ENCODE measurements around the gene ACBD4.

Gene ACBD4

DNA sequence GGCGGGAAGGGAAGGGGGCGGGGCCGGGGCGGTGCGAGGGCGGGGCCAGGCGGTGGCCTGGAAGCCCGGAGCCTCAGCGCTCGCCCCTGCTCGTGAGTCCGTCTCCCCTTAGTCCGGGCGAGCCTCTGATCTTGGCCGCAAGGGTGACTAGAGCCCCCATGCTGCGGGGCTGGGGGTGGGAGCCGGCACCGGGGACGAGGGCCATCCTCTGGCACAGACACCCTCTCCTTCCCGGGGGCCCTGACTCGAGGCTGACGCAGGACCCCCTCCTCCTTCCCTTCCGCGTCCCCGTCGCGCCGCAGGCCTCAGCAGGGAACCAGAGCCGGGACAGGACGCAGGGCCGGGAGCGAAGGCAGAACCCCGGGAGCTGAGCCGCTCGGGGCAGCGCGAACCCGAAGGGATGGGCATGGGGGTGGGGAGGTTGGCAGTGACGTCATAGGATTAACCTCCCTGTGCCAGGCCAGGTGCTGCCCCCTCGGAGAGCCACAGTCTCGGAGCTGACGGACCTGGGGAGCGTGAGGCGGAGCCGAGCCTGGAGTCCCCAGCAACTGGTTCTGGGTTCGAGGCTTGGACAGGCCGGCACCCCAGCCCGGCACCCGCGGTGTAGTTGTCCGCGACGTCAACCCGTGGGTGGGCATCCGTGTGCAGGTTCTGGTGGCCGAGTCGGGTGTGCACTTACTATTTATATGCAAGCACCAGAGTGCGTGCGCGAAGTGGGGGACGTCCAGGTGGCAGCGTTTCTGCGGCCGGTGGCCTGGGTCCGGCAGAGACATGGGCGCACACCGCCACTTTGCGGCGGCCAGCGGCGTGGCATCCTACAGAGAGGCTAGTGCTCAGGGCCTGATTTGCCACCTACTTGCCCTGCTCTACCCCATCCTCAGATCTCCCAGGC lies 2.7 kb upstream of the ACBD4 start:
- in situ Hi-C loops (cut with MboI; ENCODE audit: low sequenced_read_pairs): no loop called here

GRCh38 chr17:45135978-45136791 lies 698 bp downstream of the ACBD4 start:
- in situ Hi-C loops (cut with MboI; ENCODE audit: low sequenced_read_pairs): no loop called here

- in situ Hi-C loops (cut with MboI; ENCODE audit: low sequenced_read_pairs): no loop called here
Observed at GRCh38 chr17:45136846-45137560, 1.5 kb downstream of the ACBD4 start.

DNA sequence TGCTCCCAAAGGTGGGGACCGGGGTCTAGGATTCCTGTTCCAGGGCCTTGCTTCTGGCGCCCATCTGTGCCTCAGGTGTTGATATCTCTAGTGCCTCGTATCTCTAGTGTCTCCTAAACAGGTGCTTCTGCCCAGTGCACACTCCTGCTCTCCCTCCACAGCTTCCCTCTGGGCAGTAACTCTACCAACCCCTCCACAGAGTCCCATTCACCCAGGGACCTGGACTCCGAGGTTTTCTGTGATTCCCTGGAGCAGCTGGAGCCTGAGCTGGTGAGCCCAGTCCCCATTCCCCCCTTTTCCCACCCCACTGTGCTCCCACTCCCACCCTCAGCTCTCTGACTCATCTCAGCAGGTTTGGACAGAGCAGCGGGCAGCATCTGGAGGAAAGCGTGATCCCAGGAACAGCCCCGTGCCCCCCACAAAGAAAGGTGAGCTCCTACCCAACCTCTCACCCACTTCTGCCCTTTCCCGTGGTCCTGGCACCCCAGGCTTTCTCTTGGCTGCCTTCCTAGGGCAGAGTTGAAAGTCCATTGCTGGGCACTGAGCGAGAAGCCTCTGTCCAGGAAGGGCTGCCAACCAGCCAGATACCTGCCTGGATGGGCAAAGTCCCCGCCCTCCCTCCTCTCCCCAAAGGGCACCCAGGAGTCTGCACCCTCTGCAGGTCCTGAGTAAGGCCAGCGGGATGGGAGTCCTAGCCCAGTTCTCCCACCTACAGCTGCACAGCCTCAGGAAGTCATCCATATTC lies 2.2 kb downstream of the ACBD4 start:
- in situ Hi-C loops (cut with MboI; ENCODE audit: low sequenced_read_pairs): no loop called here

DNA sequence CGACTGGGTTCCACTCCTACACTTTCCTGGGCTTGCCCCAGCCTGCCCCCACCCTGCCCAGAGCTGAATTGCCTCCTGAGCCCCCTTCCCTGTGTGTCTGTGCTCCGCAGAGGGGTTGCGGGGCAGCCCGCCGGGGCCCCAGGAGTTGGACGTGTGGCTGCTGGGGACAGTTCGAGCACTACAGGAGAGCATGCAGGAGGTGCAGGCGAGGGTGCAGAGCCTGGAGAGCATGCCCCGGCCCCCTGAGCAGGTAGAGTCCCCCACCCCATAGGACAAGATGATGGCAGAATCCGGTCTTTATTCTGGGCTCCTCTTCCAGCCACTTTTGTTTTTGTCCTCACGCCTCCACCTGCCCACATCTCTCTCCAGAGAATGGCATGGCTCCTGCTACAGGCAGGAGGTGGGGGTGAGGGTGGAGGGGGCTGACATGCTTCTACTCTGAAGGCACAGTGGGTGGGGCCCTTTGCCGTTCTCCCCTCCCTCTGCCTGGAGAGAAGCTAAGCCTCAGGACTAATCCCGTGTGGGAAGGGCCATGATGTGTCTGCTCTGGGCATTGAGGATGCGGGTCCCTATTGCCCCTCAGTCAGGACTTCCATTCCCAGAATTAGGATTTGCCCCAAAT lies 3.5 kb downstream of the ACBD4 start:
- in situ Hi-C loops (cut with MboI; ENCODE audit: low sequenced_read_pairs): no loop called here

- in situ Hi-C loops (cut with MboI; ENCODE audit: low sequenced_read_pairs): no loop called here
Observed at GRCh38 chr17:45139533-45139920, 4.0 kb downstream of the ACBD4 start.

DNA sequence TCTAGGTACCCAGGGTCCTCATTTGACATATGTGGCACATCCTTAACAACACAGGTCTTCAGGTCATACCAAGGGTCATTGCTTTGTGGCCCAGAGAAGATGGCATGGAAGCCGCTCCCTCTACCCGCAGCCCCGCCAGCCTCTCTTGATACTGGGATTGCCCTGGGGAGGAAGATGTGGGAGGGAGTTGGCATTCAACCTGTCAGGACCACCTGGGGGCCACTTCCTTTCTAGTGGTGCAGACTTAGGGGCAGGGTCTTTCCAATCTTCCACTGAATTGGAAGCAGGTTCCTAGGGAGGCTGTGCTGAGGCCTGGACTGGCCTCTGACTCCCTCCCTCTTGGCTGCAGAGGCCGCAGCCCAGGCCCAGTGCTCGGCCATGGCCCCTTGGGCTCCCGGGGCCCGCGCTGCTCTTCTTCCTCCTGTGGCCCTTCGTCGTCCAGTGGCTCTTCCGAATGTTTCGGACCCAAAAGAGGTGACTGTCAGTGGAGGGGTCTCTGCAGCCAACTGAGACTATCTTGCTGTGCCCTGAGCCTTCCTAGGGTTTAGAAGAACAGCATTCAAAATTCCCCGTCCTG lies 7.7 kb downstream of the ACBD4 start:
- in situ Hi-C loops (cut with MboI; ENCODE audit: low sequenced_read_pairs): no loop called here

- in situ Hi-C loops (cut with MboI; ENCODE audit: low sequenced_read_pairs): no loop called here
Observed at GRCh38 chr17:45143767-45144198, 8.3 kb downstream of the ACBD4 start.

- in situ Hi-C loops (cut with MboI; ENCODE audit: low sequenced_read_pairs): no loop called here
Observed at GRCh38 chr17:45144199-45145034, 8.9 kb downstream of the ACBD4 start.

GRCh38 chr17:45145035-45145389 lies 9.5 kb downstream of the ACBD4 start:
- in situ Hi-C loops (cut with MboI; ENCODE audit: low sequenced_read_pairs): no loop called here

DNA sequence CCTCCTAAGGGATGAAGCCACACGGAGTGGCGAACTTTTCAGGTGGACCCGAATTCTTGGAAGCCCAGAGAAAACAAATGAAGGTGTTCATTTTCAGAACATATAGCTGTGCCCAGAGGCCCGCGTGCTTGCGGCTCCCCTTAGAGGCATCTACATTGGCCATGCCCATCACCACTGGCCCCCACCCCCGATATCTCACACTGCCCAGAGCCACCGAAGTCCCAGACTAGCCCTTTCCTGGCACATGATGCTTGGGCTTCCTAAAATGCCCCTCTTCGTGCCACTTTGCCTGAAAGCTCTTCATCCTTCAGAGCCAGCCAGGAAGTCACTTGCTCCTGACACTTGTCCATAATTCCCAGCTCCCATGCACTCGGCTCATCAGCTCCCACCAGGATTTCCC lies 10.7 kb downstream of the ACBD4 start:
- in situ Hi-C loops (cut with MboI; ENCODE audit: low sequenced_read_pairs): no loop called here

DNA sequence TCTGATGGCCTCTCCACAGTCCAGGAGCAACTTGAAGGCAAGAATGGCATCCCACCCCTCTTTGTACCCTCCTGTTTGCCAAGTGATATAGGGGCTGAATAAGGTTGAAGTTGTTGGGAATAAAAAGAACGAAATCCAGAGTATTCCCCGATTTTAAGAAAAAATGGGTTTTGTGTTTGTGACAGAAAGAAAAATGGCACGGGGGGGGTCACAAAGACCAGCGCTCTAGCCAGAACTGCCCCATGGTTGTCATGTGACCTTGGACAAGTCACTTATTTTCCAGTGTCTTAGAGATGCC lies 11.1 kb downstream of the ACBD4 start:
- in situ Hi-C loops (cut with MboI; ENCODE audit: low sequenced_read_pairs): no loop called here

DNA sequence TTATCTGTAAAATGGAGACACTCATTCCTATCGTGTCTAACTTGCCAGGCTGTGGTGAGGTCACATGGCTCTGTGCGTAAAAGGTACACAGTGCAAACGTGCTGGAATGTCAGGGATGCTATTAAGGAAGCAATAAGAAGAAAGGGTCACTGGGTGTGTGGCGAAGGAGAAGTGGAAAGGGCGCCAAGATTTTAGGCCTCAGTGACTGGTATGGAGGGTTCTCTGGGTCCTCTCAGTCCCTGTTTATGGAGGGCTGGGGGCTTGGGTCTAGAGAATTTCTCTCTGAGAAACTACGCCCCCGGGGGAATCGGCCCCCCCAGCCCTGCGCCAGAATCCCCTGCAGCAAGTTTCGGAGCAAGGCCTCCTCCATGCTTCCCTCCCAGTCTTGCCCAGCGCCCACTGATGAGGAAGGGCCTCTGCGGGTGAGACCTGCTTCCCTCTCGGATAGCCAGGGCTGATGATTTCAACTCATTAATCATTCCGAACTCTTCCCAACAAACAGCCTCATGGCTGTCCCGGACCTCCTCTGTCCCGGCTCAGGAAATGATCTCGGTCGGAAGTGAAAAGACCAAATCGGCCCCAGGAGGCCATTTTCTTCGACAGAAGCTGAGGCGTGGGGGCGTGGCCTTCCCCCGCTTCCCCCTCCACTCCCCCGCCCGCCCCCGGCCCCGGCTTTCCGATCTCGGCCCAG lies 11.5 kb downstream of the ACBD4 start:
- in situ Hi-C loops (cut with MboI; ENCODE audit: low sequenced_read_pairs): no loop called here

DNA sequence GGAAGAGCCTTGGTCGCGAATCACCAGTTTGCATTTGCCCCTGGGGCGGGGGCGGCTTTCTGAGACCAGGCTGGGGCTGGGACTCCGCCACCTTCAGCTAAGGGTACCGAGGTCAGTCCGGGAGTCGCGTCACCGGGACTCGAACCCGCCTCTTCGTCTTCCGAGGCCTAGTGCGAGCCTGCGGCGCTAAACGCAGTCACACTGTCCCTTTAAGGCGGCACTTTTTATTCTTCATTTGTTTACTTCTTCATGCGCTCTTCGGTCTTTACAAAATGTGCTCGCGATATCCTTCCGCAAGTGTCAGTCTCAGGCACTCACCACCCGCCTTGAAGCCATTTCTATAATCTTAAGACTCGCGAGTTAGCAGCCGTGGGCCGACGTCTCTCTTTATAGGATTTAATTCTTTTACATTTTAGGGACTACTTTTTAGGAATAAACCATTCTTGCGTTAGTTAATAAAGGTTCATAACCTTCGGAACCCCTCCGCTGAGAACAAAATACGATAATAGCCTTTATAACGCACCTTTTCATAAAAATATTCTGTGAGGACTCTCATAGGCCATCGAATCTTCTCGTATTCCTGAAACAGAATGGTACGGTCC lies 12.2 kb downstream of the ACBD4 start:
- in situ Hi-C loops (cut with MboI; ENCODE audit: low sequenced_read_pairs): no loop called here

DNA sequence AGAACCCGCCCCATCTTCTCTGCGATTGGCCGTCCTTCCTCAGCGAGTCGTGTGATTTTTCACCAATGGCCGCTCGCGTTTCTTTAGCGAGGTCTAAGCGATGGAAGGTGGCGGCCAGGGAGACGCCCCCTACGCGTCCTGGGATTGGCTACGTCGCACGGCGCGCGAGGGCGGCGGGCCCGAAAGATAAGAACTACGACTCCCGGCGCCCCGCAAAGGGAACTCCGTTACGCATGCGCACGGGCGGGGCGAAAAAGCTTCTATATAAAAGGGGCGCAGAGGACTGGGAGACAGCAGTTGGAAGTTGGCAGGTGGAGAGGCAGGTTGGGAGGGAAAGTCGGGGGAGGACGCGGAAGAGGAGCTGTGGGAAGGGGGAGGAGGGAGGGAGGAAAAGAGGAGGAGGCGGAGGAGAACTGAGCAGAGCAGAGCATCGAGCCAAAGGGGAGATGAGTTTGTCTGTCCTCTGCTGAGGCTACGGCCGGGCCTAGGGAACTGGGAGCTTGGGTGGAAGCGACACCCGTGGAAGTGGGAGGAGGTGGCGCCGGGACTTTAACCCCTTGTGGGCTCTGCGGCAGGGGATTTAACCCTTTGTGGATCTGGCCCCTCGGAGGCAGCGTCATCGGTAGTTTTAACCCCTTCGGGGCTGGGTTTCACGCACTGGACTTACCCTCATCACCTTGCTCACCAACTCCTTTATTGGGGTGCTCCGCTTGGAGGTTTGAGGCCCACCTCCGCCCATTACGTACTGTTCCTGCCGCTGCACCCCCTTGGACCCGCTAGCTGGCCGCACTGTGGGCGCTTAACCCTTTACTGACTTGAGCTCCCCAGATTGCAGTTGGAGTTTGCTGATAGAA lies 12.9 kb downstream of the ACBD4 start, which contains the start of gene HEXIM1:
TSS of gene HEXIM1 (plus strand) at position 293 of the 854 bp plus-strand sequence. CDS start 716 bp downstream, outside the sequence.
- in situ Hi-C loops (cut with MboI; ENCODE audit: low sequenced_read_pairs): no loop called here

DNA sequence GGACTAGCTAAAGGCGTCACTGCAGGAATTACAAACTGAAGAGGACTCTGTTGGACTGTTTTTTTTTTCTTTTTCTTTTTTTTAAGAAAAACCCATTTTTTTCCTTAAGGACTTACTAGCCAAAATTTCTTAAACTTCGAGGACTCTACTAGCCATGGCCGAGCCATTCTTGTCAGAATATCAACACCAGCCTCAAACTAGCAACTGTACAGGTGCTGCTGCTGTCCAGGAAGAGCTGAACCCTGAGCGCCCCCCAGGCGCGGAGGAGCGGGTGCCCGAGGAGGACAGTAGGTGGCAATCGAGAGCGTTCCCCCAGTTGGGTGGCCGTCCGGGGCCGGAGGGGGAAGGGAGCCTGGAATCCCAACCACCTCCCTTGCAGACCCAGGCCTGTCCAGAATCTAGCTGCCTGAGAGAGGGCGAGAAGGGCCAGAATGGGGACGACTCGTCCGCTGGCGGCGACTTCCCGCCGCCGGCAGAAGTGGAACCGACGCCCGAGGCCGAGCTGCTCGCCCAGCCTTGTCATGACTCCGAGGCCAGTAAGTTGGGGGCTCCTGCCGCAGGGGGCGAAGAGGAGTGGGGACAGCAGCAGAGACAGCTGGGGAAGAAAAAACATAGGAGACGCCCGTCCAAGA lies 13.7 kb downstream of the ACBD4 start:
- in situ Hi-C loops (cut with MboI; ENCODE audit: low sequenced_read_pairs): no loop called here
